GM13977 (cell line): ENCODE measurements around the gene ZNF831.

Experiments
- DNase-seq: peaks from one replicate; pipeline ENCODE4 v3.0.0; 2012; ENCODE audit warnings: low spot score
- CTCF ChIP-seq: IDR thresholded peaks from 2 replicates; pipeline ENCODE4 v1.5.1; 2012; ENCODE audit warnings: mild to moderate bottlenecking, control low read depth; ENCODE audit not compliant: insufficient read depth; ENCODE audit errors: extremely low read depth, missing control alignments
- in situ Hi-C: fragments of 300-500 bp; cut with MboI; formaldehyde crosslinking; loops from one replicate; pipeline ENCODE4 v1.12.0; 2022; ENCODE audit warnings: low sequenced_read_pairs, low pct_unique_long_range_greater_than_20kb, mixed read lengths, inconsistent platforms; ENCODE audit not compliant: unreplicated experiment

ZNF831 gene

GRCh38 chr20:59268870-59269269 is 105.2 kb downstream of the ZNF831 start:
- no peak for TF ChIP-seq CTCF
- in situ Hi-C loops: no loop called here
- DNase-seq: no peak

- TF ChIP-seq CTCF: no peak
- no peak for DNase-seq
- in situ Hi-C loops: no loop called here
These were observed 105.9 kb downstream of the ZNF831 start for GRCh38 chr20:59269411-59270025.

GRCh38 chr20:59270380-59270779 is 106.8 kb downstream of the ZNF831 start:
- TF ChIP-seq CTCF: no peak
- in situ Hi-C loops: no loop called here

GRCh38 chr20:59273739-59274357 is 110.2 kb downstream of the ZNF831 start:
- TF ChIP-seq CTCF: no peak
- DNase-seq: no peak
- in situ Hi-C loops: no loop called here

More at GRCh38 chr20:59270380-59270779, 106.8 kb downstream of the ZNF831 start:
- DNase-seq: no peak

- TF ChIP-seq CTCF: no peak
- DNase-seq: no peak
- in situ Hi-C loops: no loop called here
These were observed 113.3 kb downstream of the ZNF831 start for GRCh38 chr20:59276938-59277337.

- DNase-seq: no peak
- in situ Hi-C loops: no loop called here
These were observed 120.8 kb downstream of the ZNF831 start for GRCh38 chr20:59284470-59284869.

More at GRCh38 chr20:59284470-59284869, 120.8 kb downstream of the ZNF831 start:
- no peak for TF ChIP-seq CTCF
